DND-41 (cell line): Measurements from ENCODE around the gene CERK.

Experiments used
- EZH2 ChIP-seq: IDR thresholded peaks from 3 replicates; pipeline ENCODE4 v1.6.1; 2012; ENCODE audit warnings: borderline replicate concordance, low read depth, mild to moderate bottlenecking, moderate library complexity, low read length, inconsistent platforms; ENCODE audit not compliant: severe bottlenecking
- TF ChIP-seq, protein P1 (sequence below): IDR thresholded peaks from 2 replicates; pipeline ENCODE4 v1.5.1; 2012; ENCODE audit warnings: borderline replicate concordance, low read length, moderate library complexity, mild to moderate bottlenecking; ENCODE audit not compliant: poor library complexity, severe bottlenecking; ENCODE audit errors: extremely low read depth

DNA sequence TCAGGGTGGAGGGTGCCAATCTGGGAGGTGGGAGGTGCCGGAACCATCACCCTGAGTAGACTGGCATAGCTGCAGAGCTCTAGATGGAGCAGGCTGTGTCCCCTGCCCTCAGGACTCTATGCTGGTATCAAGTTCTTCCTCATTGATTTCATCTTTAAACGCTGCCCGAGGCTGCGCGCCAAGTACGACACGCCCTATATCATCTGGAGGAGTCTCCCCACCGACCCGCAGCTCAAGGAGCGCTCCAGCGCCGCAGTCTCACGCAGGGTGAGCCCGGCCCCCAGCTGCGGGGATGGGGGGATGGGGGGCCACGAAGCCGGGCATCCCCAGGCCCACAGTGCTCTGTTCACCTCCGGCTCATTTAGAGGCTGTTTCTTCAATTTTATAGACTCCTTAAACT, 65.3 kb downstream of the CERK start:
- TF ChIP-seq, protein P1, sequence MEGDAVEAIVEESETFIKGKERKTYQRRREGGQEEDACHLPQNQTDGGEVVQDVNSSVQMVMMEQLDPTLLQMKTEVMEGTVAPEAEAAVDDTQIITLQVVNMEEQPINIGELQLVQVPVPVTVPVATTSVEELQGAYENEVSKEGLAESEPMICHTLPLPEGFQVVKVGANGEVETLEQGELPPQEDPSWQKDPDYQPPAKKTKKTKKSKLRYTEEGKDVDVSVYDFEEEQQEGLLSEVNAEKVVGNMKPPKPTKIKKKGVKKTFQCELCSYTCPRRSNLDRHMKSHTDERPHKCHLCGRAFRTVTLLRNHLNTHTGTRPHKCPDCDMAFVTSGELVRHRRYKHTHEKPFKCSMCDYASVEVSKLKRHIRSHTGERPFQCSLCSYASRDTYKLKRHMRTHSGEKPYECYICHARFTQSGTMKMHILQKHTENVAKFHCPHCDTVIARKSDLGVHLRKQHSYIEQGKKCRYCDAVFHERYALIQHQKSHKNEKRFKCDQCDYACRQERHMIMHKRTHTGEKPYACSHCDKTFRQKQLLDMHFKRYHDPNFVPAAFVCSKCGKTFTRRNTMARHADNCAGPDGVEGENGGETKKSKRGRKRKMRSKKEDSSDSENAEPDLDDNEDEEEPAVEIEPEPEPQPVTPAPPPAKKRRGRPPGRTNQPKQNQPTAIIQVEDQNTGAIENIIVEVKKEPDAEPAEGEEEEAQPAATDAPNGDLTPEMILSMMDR: no peak
- TF ChIP-seq EZH2: no peak
